ENCODE data around the gene XCR1.
"Not testable (repeated sequence)": the region's sequence is repeated elsewhere in the genome, so short reads cannot be mapped to it uniquely, and the experiment has no call there.

Gene XCR1

GRCh38 chr3:46038071-46038470 lies 10.8 kb upstream of the XCR1 start:
- not testable (repeated sequence) for DNase-seq

GRCh38 chr3:46036191-46036590 lies 8.9 kb upstream of the XCR1 start:
- DNase-seq, result no peak

- no peak for DNase-seq
These were observed 4.5 kb upstream of the XCR1 start for GRCh38 chr3:46031747-46032146.

- DNase-seq, result no peak
These were observed 4.0 kb upstream of the XCR1 start for GRCh38 chr3:46031269-46031668.

- no peak for DNase-seq
These were observed 3.3 kb upstream of the XCR1 start for GRCh38 chr3:46030626-46031025.

GRCh38 chr3:46029953-46030543 lies 2.8 kb upstream of the XCR1 start:
- DNase-seq, result no peak

GRCh38 chr3:46027736-46028397 lies 584 bp upstream of the XCR1 start:
- DNase-seq, result no peak

- no peak for DNase-seq
These were observed 2.1 kb downstream of the XCR1 start for GRCh38 chr3:46025139-46025538.

GRCh38 chr3:46024131-46024530 lies 3.2 kb downstream of the XCR1 start:
- DNase-seq, result no peak

GRCh38 chr3:46022909-46023785 lies 4.1 kb downstream of the XCR1 start:
- no peak for DNase-seq

- no peak for DNase-seq
These were observed 5.8 kb downstream of the XCR1 start for GRCh38 chr3:46021516-46021915.

GRCh38 chr3:46020766-46021510 lies 6.3 kb downstream of the XCR1 start:
- no peak for DNase-seq

- no peak for DNase-seq
These were observed 7.6 kb downstream of the XCR1 start for GRCh38 chr3:46019707-46020106.

GRCh38 chr3:46017720-46018119 lies 9.6 kb downstream of the XCR1 start:
- no peak for DNase-seq

- DNase-seq, result no peak
These were observed 13.8 kb downstream of the XCR1 start for GRCh38 chr3:46013316-46014094.

GRCh38 chr3:46012246-46012645 lies 15.0 kb downstream of the XCR1 start:
- no peak for DNase-seq

GRCh38 chr3:46010519-46011113 lies 16.7 kb downstream of the XCR1 start:
- no peak for DNase-seq

GRCh38 chr3:46008058-46008457 lies 19.2 kb downstream of the XCR1 start:
- no peak for DNase-seq

- no peak for DNase-seq
These were observed 20.0 kb downstream of the XCR1 start for GRCh38 chr3:46007280-46007679.

GRCh38 chr3:46006238-46007032 lies 20.8 kb downstream of the XCR1 start:
- no peak for DNase-seq

GRCh38 chr3:46003706-46004105 lies 23.6 kb downstream of the XCR1 start:
- not testable (repeated sequence) for DNase-seq

Measured in SHP77 treated with DMSO at 0.1 percent for 48 hours (cell line).